DND-41 (cell line): Measurements from ENCODE around the gene C11orf98.

ENCODE experiments used
- ATAC-seq: fragments of 200-7000 bp; cut with Tn5 transposase; 3 replicates; pipeline ENCODE4 v1.9.1; 2021; ENCODE audit warnings: low read depth; ENCODE audit not compliant: insufficient read depth
- DNase-seq: peaks from one replicate; pipeline ENCODE4 v3.0.0-alpha.2; 2020
- H2AFZ ChIP-seq: 2 replicates; pipeline ENCODE4 v1.6.0; 2012; ENCODE audit warnings: low read depth, low read length
- H3K27ac ChIP-seq: 2 replicates; pipeline ENCODE4 v1.5.1; 2012; ENCODE audit warnings: low read length, inconsistent platforms
- H3K27me3 ChIP-seq: fragments of 200-600 bp; sonication (generic); 2 replicates; pipeline ENCODE4 v1.6.0; 2012; ENCODE audit warnings: low read length, mild to moderate bottlenecking, inconsistent platforms; ENCODE audit not compliant: insufficient read depth, poor library complexity
- H3K36me3 ChIP-seq: 2 replicates; pipeline ENCODE4 v1.5.1; 2012; ENCODE audit warnings: low read length, inconsistent platforms; ENCODE audit not compliant: insufficient read depth
- H3K4me1 ChIP-seq: 2 replicates; pipeline ENCODE4 v1.5.1; 2012; ENCODE audit warnings: mild to moderate bottlenecking, low read length; ENCODE audit not compliant: insufficient read depth
- H3K4me2 ChIP-seq: 2 replicates; pipeline ENCODE4 v1.6.0; 2012; ENCODE audit warnings: mild to moderate bottlenecking, moderate library complexity, low read length, inconsistent platforms; ENCODE audit not compliant: insufficient read depth
- H3K4me3 ChIP-seq, 2 experiments: fragments of 200-600 bp in 1 of 2; shearing (Covaris generic) in 1 of 2; 2 replicates each; pipeline ENCODE4 v1.5.1; 2012 to 2016; ENCODE audit warnings: inconsistent platforms in 2 of 2, low read length in 2 of 2, mild to moderate bottlenecking in 2 of 2, low read depth in 1 of 2, moderate library complexity in 1 of 2
- H3K79me2 ChIP-seq: 2 replicates; pipeline ENCODE4 v1.6.0; 2012; ENCODE audit warnings: low read length, inconsistent platforms; ENCODE audit not compliant: insufficient read depth
- H3K9ac ChIP-seq: 2 replicates; pipeline ENCODE4 v1.6.0; 2012; ENCODE audit warnings: low read depth, mild to moderate bottlenecking, inconsistent platforms, low read length, moderate library complexity
- H3K9me3 ChIP-seq: 2 replicates; pipeline ENCODE4 v1.5.1; 2012; ENCODE audit warnings: low read length, moderate library complexity, mild to moderate bottlenecking, inconsistent platforms; ENCODE audit not compliant: insufficient read depth, severe bottlenecking
- H4K20me1 ChIP-seq: 2 replicates; pipeline ENCODE4 v1.6.0; 2012; ENCODE audit warnings: low read length; ENCODE audit not compliant: insufficient read depth
- CTCF ChIP-seq: IDR thresholded peaks from 2 replicates; pipeline ENCODE4 v1.5.1; 2012; ENCODE audit warnings: borderline replicate concordance, low read length, moderate library complexity, mild to moderate bottlenecking; ENCODE audit not compliant: poor library complexity, severe bottlenecking; ENCODE audit errors: extremely low read depth
- EZH2 ChIP-seq: IDR thresholded peaks from 3 replicates; pipeline ENCODE4 v1.6.1; 2012; ENCODE audit warnings: borderline replicate concordance, low read depth, mild to moderate bottlenecking, moderate library complexity, low read length, inconsistent platforms; ENCODE audit not compliant: severe bottlenecking

Gene C11orf98

GRCh38 chr11:62648185-62648966 lies 16.6 kb downstream of the C11orf98 start:
- no peaks in the 10 kb centered on the region for H3K27me3 ChIP-seq

GRCh38 chr11:62647609-62648005 lies 17.4 kb downstream of the C11orf98 start:
- no peak overlapping the region for H3K4me3 ChIP-seq
- H3K4me2 ChIP-seq: peak overlapping the region; percentile 70
- H3K4me1 ChIP-seq: peaks cover 51% of the 10 kb centered on the region
- no peak for TF ChIP-seq CTCF
- TF ChIP-seq EZH2: no peak
- H3K27ac ChIP-seq: peak overlapping the region; percentile 66; the same call in 1 of the 2 replicates
- peaks cover 14% of the 10 kb centered on the region for H4K20me1 ChIP-seq
- no peak for DNase-seq
- peaks cover 48% of the 10 kb centered on the region for H3K36me3 ChIP-seq
- H3K27me3 ChIP-seq: no peaks in the 10 kb centered on the region
- H2AFZ ChIP-seq: no peak overlapping the region
- peaks cover 81% of the 10 kb centered on the region for H3K79me2 ChIP-seq
- no peak for ATAC-seq
- peak overlapping the region; percentile 43 for H3K9ac ChIP-seq
- H3K9me3 ChIP-seq: no peaks in the 10 kb centered on the region

More at GRCh38 chr11:62648185-62648966, 16.6 kb downstream of the C11orf98 start:
- peak overlapping the region; percentile 43 for H3K9ac ChIP-seq
- TF ChIP-seq CTCF (no peak), EZH2 (no peak)
- peaks cover 43% of the 10 kb centered on the region for H3K36me3 ChIP-seq
- ATAC-seq (no peak), DNase-seq (no peak)
- H3K9me3 ChIP-seq: no peaks in the 10 kb centered on the region
- H3K4me2 ChIP-seq: no peak overlapping the region
- H4K20me1 ChIP-seq: peaks cover 12% of the 10 kb centered on the region
- H2AFZ ChIP-seq: no peak overlapping the region
- H3K4me3 ChIP-seq: no peak overlapping the region
- H3K4me1 ChIP-seq: peaks cover 53% of the 10 kb centered on the region
- H3K27ac ChIP-seq: peak overlapping the region; percentile 2; the same call in 1 of the 2 replicates
- peaks cover 78% of the 10 kb centered on the region for H3K79me2 ChIP-seq

- Histone ChIP-seq H3K27ac (peak overlapping the region; percentile 66), H3K9ac (peak overlapping the region; percentile 43), H3K4me2 (peak overlapping the region; percentile 70), H3K4me3 (peak overlapping the region in 1 of 2 experiments; percentile 49; a peak in 2 of 4 replicates), H3K9me3 (no peaks in the 10 kb centered on the region), H3K27me3 (no peaks in the 10 kb centered on the region), H3K79me2 (peaks cover 81% of the 10 kb centered on the region), H3K4me1 (peaks cover 45% of the 10 kb centered on the region), H3K36me3 (peaks cover 49% of the 10 kb centered on the region), H2AFZ (peak overlapping the region; percentile 48; the same call in 1 of the 2 replicates), H4K20me1 (peaks cover 16% of the 10 kb centered on the region)
- TF ChIP-seq CTCF (no peak), EZH2 (no peak)
- DNase-seq (no peak), ATAC-seq (no peak; the same call in 2 of the 3 replicates)
Measured at GRCh38 chr11:62646825-62647608, 18.0 kb downstream of the C11orf98 start.
